CD4-positive, alpha-beta T cell (primary cell): ENCODE data around the gene RIMKLB. TPM values are rescaled to one million over a fixed set of nuclear protein-coding genes. Genes with fewer than 3 reads are reported as not detected.

ENCODE experiments used
- ATAC-seq: fragments of 200-7000 bp; cut with Tn5 transposase; one replicate; pipeline ENCODE4 v1.10.0; 2022; ENCODE audit warnings: mild to moderate bottlenecking; ENCODE audit not compliant: poor library complexity
- CTCF ChIA-PET: fragments of 350-600 bp; sonication (Branson Sonifier 250); formaldehyde crosslinking; loops from one replicate; lab custom pipeline; 2021; ENCODE audit warnings: antibody characterized with exemption, inconsistent platforms; lab: Charles Lee
- POLR2A ChIA-PET: fragments of 350-600 bp; sonication (Branson Sonifier 250); formaldehyde crosslinking; loops from one replicate; lab custom pipeline; 2021; ENCODE audit warnings: antibody characterized with exemption, inconsistent platforms; lab: Charles Lee
- DNase-seq, 14 experiments: peaks; one replicate each; pipeline ENCODE4 v3.0.0-alpha.2; 2013 to 2020; ENCODE audit warnings: mixed read lengths in 2 of 14
- H3K27ac ChIP-seq, 2 donors: one replicate each; pipeline versions ENCODE4 v1.5.1 to v1.7.0; 2013; ENCODE audit warnings: low read length in 2 of 2, low read depth in 1 of 2, mild to moderate bottlenecking in 1 of 2
- H3K27me3 ChIP-seq, 2 experiments: 1 replicate in 1 of 2; 2 replicates in 1 of 2; pipeline versions ENCODE4 v1.6.1 to v1.7.0; 2013; ENCODE audit warnings: low read length in 2 of 2, control low read depth in 1 of 2, mild to moderate bottlenecking in 1 of 2, moderate library complexity in 1 of 2; ENCODE audit not compliant: insufficient read depth in 2 of 2, control insufficient read depth in 1 of 2
- H3K36me3 ChIP-seq: one replicate; pipeline ENCODE4 v1.6.1; 2013; ENCODE audit warnings: low read length, control low read depth; ENCODE audit not compliant: insufficient read depth
- H3K4me1 ChIP-seq: one replicate; pipeline ENCODE4 v1.6.1; 2013; ENCODE audit warnings: low read length, control low read depth; ENCODE audit not compliant: insufficient read depth
- H3K4me3 ChIP-seq: one replicate; pipeline ENCODE4 v1.5.1; 2013; ENCODE audit warnings: mild to moderate bottlenecking, low read length, moderate library complexity
- H3K9me3 ChIP-seq, 2 experiments: 1 replicate in 1 of 2; 2 replicates in 1 of 2; pipeline versions ENCODE4 v1.6.1 to v1.7.0; 2013; ENCODE audit warnings: low read length in 2 of 2, mild to moderate bottlenecking in 2 of 2, control low read depth in 1 of 2, moderate library complexity in 1 of 2; ENCODE audit not compliant: control insufficient read depth in 1 of 2, insufficient read depth in 1 of 2
- H3K27ac Mint-ChIP-seq: one replicate; pipeline ENCODE4 v1.8.0; 2020; ENCODE audit warnings: mixed read lengths
- H3K27me3 Mint-ChIP-seq: one replicate; pipeline ENCODE4 v1.8.0; 2021; ENCODE audit warnings: mixed read lengths
- H3K36me3 Mint-ChIP-seq: one replicate; pipeline ENCODE4 v1.8.0; 2021; ENCODE audit warnings: low read depth, mixed read lengths
- H3K4me1 Mint-ChIP-seq: one replicate; pipeline ENCODE4 v1.8.0; 2021; ENCODE audit warnings: low read depth, mixed read lengths
- H3K4me3 Mint-ChIP-seq: one replicate; pipeline ENCODE4 v1.8.0; 2020; ENCODE audit warnings: mild to moderate bottlenecking, mixed read lengths
- H3K9me3 Mint-ChIP-seq: one replicate; pipeline ENCODE4 v1.8.0; 2020; ENCODE audit warnings: mixed read lengths
- intact Hi-C, 2 experiments: fragments of 100-400 bp; cut with DNase I in 1 of 2; cut with micrococcal nuclease in 1 of 2; formaldehyde crosslinking; loops; one replicate each; pipeline versions ENCODE4 v1.15.1 to v1.9.0; 2023 to 2025; cut with DNase I, micrococcal nuclease
- total RNA-seq, 174 experiments: library from RNA in 2 of 174; stranded (reverse) in 2 of 174; gene quantifications; one replicate each; pipeline ENCODE4 v1.2.3 and lab custom pipeline; 2021 to 2026
- TF ChIP-seq, protein P1 (sequence below): fragments of 200-600 bp; IDR thresholded peaks from one replicate; pipeline ENCODE4 v1.8.0; 2022; ENCODE audit warnings: antibody characterized with exemption, mild to moderate bottlenecking

The RIMKLB gene
- total RNA-seq, 2 experiments from 2014 or later, result 14.8 to 15.2 TPM

DNA sequence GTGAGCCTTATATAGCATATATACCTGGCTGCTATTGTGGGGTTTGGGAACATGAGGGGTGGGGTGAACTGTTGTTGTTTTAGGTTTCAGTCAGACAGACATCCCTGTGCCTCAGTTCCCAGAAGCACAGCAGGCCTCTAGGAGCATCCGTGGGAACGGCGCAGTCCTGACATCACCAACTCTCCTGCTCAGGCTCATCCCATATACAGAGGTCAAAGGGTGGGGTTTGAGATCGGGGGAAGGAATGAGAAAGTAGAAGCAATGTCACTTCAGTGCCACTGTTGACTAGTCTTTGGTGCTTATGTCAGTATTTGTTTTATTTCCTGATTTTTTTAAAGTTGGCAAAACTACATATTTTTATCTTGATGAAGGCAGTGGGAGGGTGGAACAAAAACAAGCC lies 81.5 kb downstream of the RIMKLB start:
- Mint-ChIP-seq H3K27me3 (no peaks in the 10 kb centered on the region), H3K4me1 (no peaks in the 10 kb centered on the region), H3K36me3 (peaks cover 27% of the 10 kb centered on the region), H3K4me3 (no peak overlapping the region), H3K27ac (no peak overlapping the region), H3K9me3 (no peaks in the 10 kb centered on the region)
- CTCF ChIA-PET, result no interaction called here
- TF ChIP-seq, protein P1, sequence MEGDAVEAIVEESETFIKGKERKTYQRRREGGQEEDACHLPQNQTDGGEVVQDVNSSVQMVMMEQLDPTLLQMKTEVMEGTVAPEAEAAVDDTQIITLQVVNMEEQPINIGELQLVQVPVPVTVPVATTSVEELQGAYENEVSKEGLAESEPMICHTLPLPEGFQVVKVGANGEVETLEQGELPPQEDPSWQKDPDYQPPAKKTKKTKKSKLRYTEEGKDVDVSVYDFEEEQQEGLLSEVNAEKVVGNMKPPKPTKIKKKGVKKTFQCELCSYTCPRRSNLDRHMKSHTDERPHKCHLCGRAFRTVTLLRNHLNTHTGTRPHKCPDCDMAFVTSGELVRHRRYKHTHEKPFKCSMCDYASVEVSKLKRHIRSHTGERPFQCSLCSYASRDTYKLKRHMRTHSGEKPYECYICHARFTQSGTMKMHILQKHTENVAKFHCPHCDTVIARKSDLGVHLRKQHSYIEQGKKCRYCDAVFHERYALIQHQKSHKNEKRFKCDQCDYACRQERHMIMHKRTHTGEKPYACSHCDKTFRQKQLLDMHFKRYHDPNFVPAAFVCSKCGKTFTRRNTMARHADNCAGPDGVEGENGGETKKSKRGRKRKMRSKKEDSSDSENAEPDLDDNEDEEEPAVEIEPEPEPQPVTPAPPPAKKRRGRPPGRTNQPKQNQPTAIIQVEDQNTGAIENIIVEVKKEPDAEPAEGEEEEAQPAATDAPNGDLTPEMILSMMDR, result no peak
- no peaks in the 10 kb centered on the region for H3K36me3 ChIP-seq
- H3K9me3 ChIP-seq, result no peaks in the 10 kb centered on the region
- no peak for ATAC-seq
- no peaks in the 10 kb centered on the region for H3K4me1 ChIP-seq
- H3K4me3 ChIP-seq, result no peak overlapping the region
- H3K27ac ChIP-seq, result no peak overlapping the region
- H3K27me3 ChIP-seq, result no peaks in the 10 kb centered on the region
- intact Hi-C loops, result loop anchor here in 1 of 2 experiments (2.0 kb wide), 1 partner anchor 274 kb away; no protein-coding TSS in a partner anchor
- POLR2A ChIA-PET, result interaction anchor here (0.5 kb wide), 1 partner anchor 18 kb away, joined by 3 read pairs; no protein-coding TSS in a partner anchor
- no peak for DNase-seq

DNA sequence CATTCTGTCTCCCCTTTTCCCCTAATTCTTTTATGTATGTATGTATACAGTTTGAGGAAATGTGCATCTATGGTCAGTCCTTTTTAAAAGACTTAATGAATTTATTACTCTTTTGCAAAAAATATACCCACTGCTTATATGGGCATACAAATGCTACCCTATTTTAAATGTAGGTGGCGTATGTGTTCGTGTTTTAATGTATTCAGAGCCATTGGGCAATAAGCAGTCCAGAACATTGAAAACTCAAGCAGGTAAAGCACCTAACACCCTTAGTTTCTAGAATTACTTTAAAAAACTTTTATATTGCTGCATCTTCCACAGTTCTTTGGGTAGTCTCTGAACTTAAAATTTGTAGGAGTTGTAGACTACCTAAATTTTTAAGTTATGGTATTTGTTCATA lies 82.1 kb downstream of the RIMKLB start:
- POLR2A ChIA-PET, result no interaction called here
- H3K4me1 ChIP-seq, result no peaks in the 10 kb centered on the region
- H3K36me3 Mint-ChIP-seq, result peaks cover 21% of the 10 kb centered on the region
- H3K9me3 ChIP-seq, result no peaks in the 10 kb centered on the region
- no peak overlapping the region for H3K27ac Mint-ChIP-seq
- TF ChIP-seq, protein P1, result no peak
- H3K4me1 Mint-ChIP-seq, result no peaks in the 10 kb centered on the region
- H3K27ac ChIP-seq, result no peak overlapping the region
- H3K4me3 ChIP-seq, result no peak overlapping the region
- H3K27me3 ChIP-seq, result no peaks in the 10 kb centered on the region
- CTCF ChIA-PET, result no interaction called here
- ATAC-seq (no peak), DNase-seq (no peak)
- H3K36me3 ChIP-seq, result no peaks in the 10 kb centered on the region
- no peaks in the 10 kb centered on the region for H3K27me3 Mint-ChIP-seq
- intact Hi-C loops, result loop anchor here (2.0 kb wide), 2 partner anchors 259 to 273 kb away; no protein-coding TSS in a partner anchor
- no peak overlapping the region for H3K4me3 Mint-ChIP-seq
- no peaks in the 10 kb centered on the region for H3K9me3 Mint-ChIP-seq

DNA sequence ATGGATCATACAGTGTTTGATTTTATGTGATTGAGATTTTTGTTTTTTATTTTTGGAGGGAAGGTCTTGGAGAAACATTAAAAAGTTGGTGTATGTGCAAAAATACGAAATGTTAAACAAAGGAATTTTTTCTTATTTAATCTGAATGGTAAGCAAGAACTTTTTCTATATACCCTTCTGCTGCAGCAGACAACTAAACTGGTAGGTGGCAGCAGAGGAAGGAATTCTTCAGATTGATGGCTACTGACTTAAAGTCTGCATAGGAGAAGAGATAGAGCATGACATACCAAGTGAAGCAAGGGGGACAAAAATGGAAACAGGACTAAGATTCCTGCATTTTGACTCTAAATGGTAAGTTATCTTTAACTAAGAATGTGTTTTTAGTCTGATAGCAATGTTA lies 82.6 kb downstream of the RIMKLB start:
- H3K9me3 Mint-ChIP-seq, result no peaks in the 10 kb centered on the region
- DNase-seq (peak in 3 of 14 experiments; percentile 10 to 25 (median 16)), ATAC-seq (no peak)
- Histone ChIP-seq H3K27ac (no peak overlapping the region), H3K27me3 (no peaks in the 10 kb centered on the region), H3K36me3 (no peaks in the 10 kb centered on the region), H3K9me3 (no peaks in the 10 kb centered on the region), H3K4me1 (no peaks in the 10 kb centered on the region), H3K4me3 (no peak overlapping the region)
- H3K36me3 Mint-ChIP-seq, result peaks cover 16% of the 10 kb centered on the region
- intact Hi-C loops, result loop anchor here in 1 of 2 experiments (2.0 kb wide), 1 partner anchor 258 kb away; no protein-coding TSS in a partner anchor
- H3K27ac Mint-ChIP-seq, result no peak overlapping the region
- ChIA-PET POLR2A (no interaction called here), CTCF (no interaction called here)
- TF ChIP-seq, protein P1, result no peak
- no peaks in the 10 kb centered on the region for H3K4me1 Mint-ChIP-seq
- no peak overlapping the region for H3K4me3 Mint-ChIP-seq
- no peaks in the 10 kb centered on the region for H3K27me3 Mint-ChIP-seq
